ENCODE measurements around the gene CEP131. TPM values are rescaled to one million over a fixed set of nuclear protein-coding genes. Genes with fewer than 3 reads are reported as not detected.

Gene CEP131
- total RNA-seq, 1 donor from 2014 or later: 12.3 TPM

- no peak for DNase-seq
Observed at GRCh38 chr17:81197409-81197795, 25.4 kb downstream of the CEP131 start.

GRCh38 chr17:81196505-81197408 is 26.0 kb downstream of the CEP131 start:
- DNase-seq: peak; percentile 76

GRCh38 chr17:81195941-81196495 is 26.7 kb downstream of the CEP131 start:
- DNase-seq: no peak

GRCh38 chr17:81194941-81195901 is 27.5 kb downstream of the CEP131 start:
- no peak for DNase-seq

- DNase-seq: no peak
Observed at GRCh38 chr17:81194225-81194760, 28.5 kb downstream of the CEP131 start.

GRCh38 chr17:81193470-81194224 is 29.1 kb downstream of the CEP131 start:
- no peak for DNase-seq

- DNase-seq: no peak
Observed at GRCh38 chr17:81193051-81193410, 29.7 kb downstream of the CEP131 start.

- no peak for DNase-seq
Observed at GRCh38 chr17:81192386-81193050, 30.2 kb downstream of the CEP131 start.

- no peak for DNase-seq
Observed at GRCh38 chr17:81191646-81192045, 31.1 kb downstream of the CEP131 start.

- no peak for DNase-seq
Observed at GRCh38 chr17:81191116-81191515, 31.6 kb downstream of the CEP131 start.

GRCh38 chr17:81190591-81190990 is 32.2 kb downstream of the CEP131 start:
- DNase-seq: no peak

GRCh38 chr17:81189670-81190530 is 32.9 kb downstream of the CEP131 start:
- peak; percentile 53 for DNase-seq

GRCh38 chr17:81189016-81189415 is 33.7 kb downstream of the CEP131 start:
- DNase-seq: no peak

- no peak for DNase-seq
Observed at GRCh38 chr17:81188491-81188840, 34.3 kb downstream of the CEP131 start.

GRCh38 chr17:81187586-81188490 is 34.9 kb downstream of the CEP131 start:
- DNase-seq: no peak

- no peak for DNase-seq
Observed at GRCh38 chr17:81187120-81187519, 35.6 kb downstream of the CEP131 start.

GRCh38 chr17:81186203-81186602 is 36.6 kb downstream of the CEP131 start:
- DNase-seq: no peak

- no peak for DNase-seq
Observed at GRCh38 chr17:81184555-81184954, 38.2 kb downstream of the CEP131 start.

GRCh38 chr17:81183807-81184206 is 39.0 kb downstream of the CEP131 start:
- DNase-seq: no peak
